ENCODE measurements around the gene KRTAP15-1. TPM values are rescaled to one million over a fixed set of nuclear protein-coding genes. Genes with fewer than 3 reads are reported as not detected.

Gene KRTAP15-1
- total RNA-seq, 4 donors from 2014 or later: not detected

DNA sequence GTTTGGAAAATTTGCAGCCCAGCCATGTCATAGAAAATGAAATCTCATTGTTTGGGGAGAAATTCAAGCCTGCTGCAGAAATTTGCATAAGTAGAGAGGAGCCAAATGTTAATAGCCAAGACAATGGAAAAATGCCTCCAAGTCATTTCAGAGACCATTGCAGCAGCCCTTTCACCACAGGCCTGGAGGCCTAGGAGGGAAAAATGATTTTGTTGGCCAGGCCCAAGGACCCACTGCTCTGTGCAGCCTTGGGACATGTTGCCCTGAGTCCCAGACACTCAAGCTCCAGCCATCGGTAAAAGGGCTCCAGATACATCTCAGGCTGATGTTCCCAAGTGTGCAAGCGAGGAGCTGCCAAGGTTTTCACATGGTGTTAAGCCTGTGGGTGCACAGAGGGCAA lies 46.1 kb downstream of the KRTAP15-1 start:
- no peaks in the 10 kb centered on the region for H3K27me3 ChIP-seq
- DNase-seq (ENCODE audit: low spot score in 2 of 2): no peak
- no peak for TF ChIP-seq EP300 (IDR thresholded peaks at IDR 0.05)
- TF ChIP-seq, protein P1, sequence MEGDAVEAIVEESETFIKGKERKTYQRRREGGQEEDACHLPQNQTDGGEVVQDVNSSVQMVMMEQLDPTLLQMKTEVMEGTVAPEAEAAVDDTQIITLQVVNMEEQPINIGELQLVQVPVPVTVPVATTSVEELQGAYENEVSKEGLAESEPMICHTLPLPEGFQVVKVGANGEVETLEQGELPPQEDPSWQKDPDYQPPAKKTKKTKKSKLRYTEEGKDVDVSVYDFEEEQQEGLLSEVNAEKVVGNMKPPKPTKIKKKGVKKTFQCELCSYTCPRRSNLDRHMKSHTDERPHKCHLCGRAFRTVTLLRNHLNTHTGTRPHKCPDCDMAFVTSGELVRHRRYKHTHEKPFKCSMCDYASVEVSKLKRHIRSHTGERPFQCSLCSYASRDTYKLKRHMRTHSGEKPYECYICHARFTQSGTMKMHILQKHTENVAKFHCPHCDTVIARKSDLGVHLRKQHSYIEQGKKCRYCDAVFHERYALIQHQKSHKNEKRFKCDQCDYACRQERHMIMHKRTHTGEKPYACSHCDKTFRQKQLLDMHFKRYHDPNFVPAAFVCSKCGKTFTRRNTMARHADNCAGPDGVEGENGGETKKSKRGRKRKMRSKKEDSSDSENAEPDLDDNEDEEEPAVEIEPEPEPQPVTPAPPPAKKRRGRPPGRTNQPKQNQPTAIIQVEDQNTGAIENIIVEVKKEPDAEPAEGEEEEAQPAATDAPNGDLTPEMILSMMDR (IDR thresholded peaks at IDR 0.05): no peak
- TF ChIP-seq POLR2AphosphoS5 (IDR thresholded peaks at IDR 0.05): no peak
- no peak for TF ChIP-seq POLR2A (IDR thresholded peaks at IDR 0.05)
- WGBS: 82% methylated on average over 2 of the region's 2 CpGs
- H3K9me3 ChIP-seq: peaks cover 7% of the 10 kb centered on the region
- H3K36me3 ChIP-seq: no peaks in the 10 kb centered on the region
- no peaks in the 10 kb centered on the region for H3K4me1 ChIP-seq
- no peak overlapping the region for H3K4me3 ChIP-seq
- no peak overlapping the region for H3K27ac ChIP-seq

DNA sequence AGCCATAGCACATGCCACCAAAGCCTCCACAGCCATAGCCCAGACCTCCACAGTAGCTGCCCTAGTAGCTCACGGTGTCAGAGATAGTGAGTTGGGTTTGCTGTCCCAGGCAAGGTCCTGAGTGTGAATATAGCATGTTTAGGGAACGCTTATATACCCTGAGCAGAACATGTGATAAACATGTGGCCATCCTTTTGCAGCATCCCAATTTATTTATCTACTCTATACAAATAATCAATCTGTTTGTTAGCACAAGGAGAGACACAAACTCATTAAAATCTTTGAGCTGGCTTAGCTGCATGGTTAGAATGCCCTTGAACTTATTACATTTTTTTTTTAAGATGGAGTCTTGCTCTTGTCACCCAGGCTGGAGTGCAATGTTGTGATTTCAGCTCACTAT lies 47.3 kb downstream of the KRTAP15-1 start, which contains the start of gene KRTAP19-2:
KRTAP19-2 (minus strand) TSS at position 101 of the 400 bp plus-strand sequence; CDS start at position 13, 88 bp downstream.
- TF ChIP-seq POLR2A (IDR thresholded peaks at IDR 0.05) (no peak), EP300 (IDR thresholded peaks at IDR 0.05) (no peak), POLR2AphosphoS5 (IDR thresholded peaks at IDR 0.05) (no peak)
- TF ChIP-seq, protein P1 (IDR thresholded peaks at IDR 0.05): no peak
- no peaks in the 10 kb centered on the region for H3K4me1 ChIP-seq
- no peak for DNase-seq (ENCODE audit: low spot score in 2 of 2)

More for the DNA sequence above, 47.3 kb downstream of the KRTAP15-1 start, which contains the start of gene KRTAP19-2:
- WGBS: 90% methylated on average over 2 of the region's 2 CpGs
- no peaks in the 10 kb centered on the region for H3K27me3 ChIP-seq
- H3K4me3 ChIP-seq: no peak within 1 kb of the TSS
- H3K27ac ChIP-seq: no peak within 1 kb of the TSS
- H3K9me3 ChIP-seq: peaks cover 7% of the 10 kb centered on the region
- H3K36me3 ChIP-seq: no peaks in the 10 kb centered on the region

Other genes starting within 250 kb of the KRTAP15-1 start
- gene CLDN8, start 224.2 kb upstream of the KRTAP15-1 start, total RNA-seq: 10 to 100 TPM; 16.5 to 35.9 (median 19.7) TPM
- gene KRTAP24-1, start 157.3 kb upstream of the KRTAP15-1 start, total RNA-seq: 1 to 10 TPM in 2 of 4 donors, under 1 TPM in 1, not detected in 1; 0.47 to 9.7 (median 4.5) TPM
- not detected for gene KRTAP25-1, start 150.8 kb upstream of the KRTAP15-1 start, total RNA-seq
- gene KRTAP26-1, start 120.0 kb upstream of the KRTAP15-1 start, total RNA-seq: 10 to 100 TPM in 1 of 4 donors, 1 to 10 TPM in 2, not detected in 1; 3.4 to 15.0 (median 3.9) TPM
- not detected for gene KRTAP27-1, start 102.6 kb upstream of the KRTAP15-1 start, total RNA-seq
- not detected for gene KRTAP23-1, start 91.7 kb upstream of the KRTAP15-1 start, total RNA-seq
- gene KRTAP13-2, start 68.0 kb upstream of the KRTAP15-1 start, total RNA-seq: 10 to 100 TPM in 1 of 4 donors, not detected in 3; 10.7 TPM
- 1 to 10 TPM in 1 of 4 donors, not detected in 3; 9.5 TPM for gene KRTAP13-1, start 44.2 kb upstream of the KRTAP15-1 start, total RNA-seq
- gene KRTAP13-3, start 14.3 kb upstream of the KRTAP15-1 start, total RNA-seq: not detected
- not detected for gene KRTAP13-4, start 10.1 kb upstream of the KRTAP15-1 start, total RNA-seq
- 10 to 100 TPM in 1 of 4 donors, 1 to 10 TPM in 2, not detected in 1; 6.8 to 29.7 (median 8.7) TPM for gene KRTAP19-1, start 40.1 kb downstream of the KRTAP15-1 start, total RNA-seq
- gene KRTAP19-2, start 47.2 kb downstream of the KRTAP15-1 start, total RNA-seq: not detected
- 10 to 100 TPM in 1 of 4 donors, not detected in 3; 41.5 TPM for gene KRTAP19-3, start 51.7 kb downstream of the KRTAP15-1 start, total RNA-seq
- not detected for gene KRTAP19-4, start 56.9 kb downstream of the KRTAP15-1 start, total RNA-seq
- 100 to 1,000 TPM in 1 of 4 donors, 10 to 100 TPM in 1, not detected in 2; 20.8 to 130 TPM for gene KRTAP19-5, start 61.9 kb downstream of the KRTAP15-1 start, total RNA-seq
- not detected for gene KRTAP19-6, start 101.6 kb downstream of the KRTAP15-1 start, total RNA-seq
- 1 to 10 TPM in 1 of 4 donors, not detected in 3; 7.2 TPM for gene KRTAP19-7, start 121.0 kb downstream of the KRTAP15-1 start, total RNA-seq
- gene KRTAP22-2, start 150.1 kb downstream of the KRTAP15-1 start, total RNA-seq: not detected
- not detected for gene KRTAP6-3, start 152.2 kb downstream of the KRTAP15-1 start, total RNA-seq
- not detected for gene KRTAP6-2, start 158.6 kb downstream of the KRTAP15-1 start, total RNA-seq
- not detected for gene KRTAP22-1, start 160.8 kb downstream of the KRTAP15-1 start, total RNA-seq
- 10 to 100 TPM in 1 of 4 donors, not detected in 3; 16.0 TPM for gene KRTAP6-1, start 173.7 kb downstream of the KRTAP15-1 start, total RNA-seq
- gene KRTAP20-1, start 176.2 kb downstream of the KRTAP15-1 start, total RNA-seq: not detected
- gene KRTAP20-4, start 180.4 kb downstream of the KRTAP15-1 start, total RNA-seq: not detected
- gene KRTAP20-2, start 194.9 kb downstream of the KRTAP15-1 start, total RNA-seq: 1 to 10 TPM in 2 of 4 donors, not detected in 2; 5.9 to 8.6 TPM
- not detected for gene KRTAP20-3, start 202.6 kb downstream of the KRTAP15-1 start, total RNA-seq